Measurements from ENCODE around the gene GNAS.

DNA sequence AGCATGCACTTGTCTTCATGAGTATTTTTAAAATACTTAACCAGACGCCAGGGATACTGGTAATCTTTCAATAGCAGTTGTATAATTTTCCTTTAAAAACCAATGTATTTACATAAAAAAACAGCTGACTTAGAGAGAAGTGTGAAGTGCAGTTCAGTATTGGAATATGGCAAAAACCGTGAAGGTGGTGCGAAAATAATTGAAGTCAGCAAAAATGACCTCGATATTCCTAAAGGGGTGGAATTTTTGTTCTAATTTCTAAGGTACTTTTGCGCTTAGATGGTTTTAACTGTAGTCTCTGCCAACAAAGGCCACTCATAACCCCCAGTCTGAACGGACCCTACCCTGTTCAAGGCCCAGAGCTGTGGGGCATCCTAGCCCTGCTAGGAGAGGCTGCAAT lies 27.1 kb upstream of the GNAS start:
- TF ChIP-seq POLR2A (IDR thresholded peaks at IDR 0.05; ENCODE audit: low read depth, low read length) (no peak), POLR2AphosphoS5 (IDR thresholded peaks at IDR 0.05; ENCODE audit: low read depth, low read length) (no peak), TAF1 (IDR thresholded peaks at IDR 0.05; ENCODE audit: low read depth, low read length) (no peak), POU2F2 (IDR thresholded peaks at IDR 0.05; ENCODE audit: low read depth, low read length) (no peak), SPI1 (IDR thresholded peaks at IDR 0.05; ENCODE audit: low read depth, low read length) (no peak), PAX5 (IDR thresholded peaks at IDR 0.05; ENCODE audit: insufficient read depth, low read length, severe bottlenecking) (no peak)

Measured in GM12891 (cell line).